ENCODE data around the gene ACBD7.

The ACBD7 gene

GRCh38 chr10:15091418-15091817 lies 2.8 kb upstream of the ACBD7 start:
- no peak for DNase-seq (ENCODE audit: low read depth in 2 of 2)

GRCh38 chr10:15084502-15084922 lies 4.1 kb downstream of the ACBD7 start:
- no peak for DNase-seq (ENCODE audit: low read depth in 2 of 2)

- DNase-seq (ENCODE audit: low read depth in 2 of 2): no peak
Measured at GRCh38 chr10:15083674-15084501, 4.7 kb downstream of the ACBD7 start.

- no peak for DNase-seq (ENCODE audit: low read depth in 2 of 2)
Measured at GRCh38 chr10:15075421-15075820, 13.2 kb downstream of the ACBD7 start.

- no peak for DNase-seq (ENCODE audit: low read depth in 2 of 2)
Measured at GRCh38 chr10:15072358-15072757, 16.2 kb downstream of the ACBD7 start.

- no peak for DNase-seq (ENCODE audit: low read depth in 2 of 2)
Measured at GRCh38 chr10:15069230-15069629, 19.3 kb downstream of the ACBD7 start.

GRCh38 chr10:15068802-15069201 lies 19.8 kb downstream of the ACBD7 start:
- no peak for DNase-seq (ENCODE audit: low read depth in 2 of 2)

GRCh38 chr10:15067154-15067553 lies 21.4 kb downstream of the ACBD7 start:
- DNase-seq (ENCODE audit: low read depth in 2 of 2): no peak

GRCh38 chr10:15060638-15061037 lies 27.9 kb downstream of the ACBD7 start:
- no peak for DNase-seq (ENCODE audit: low read depth in 2 of 2)

- no peak for DNase-seq (ENCODE audit: low read depth in 2 of 2)
Measured at GRCh38 chr10:15059914-15060313, 28.7 kb downstream of the ACBD7 start.

- no peak for DNase-seq (ENCODE audit: low read depth in 2 of 2)
Measured at GRCh38 chr10:15058689-15059088, 29.9 kb downstream of the ACBD7 start.

- no peak for DNase-seq (ENCODE audit: low read depth in 2 of 2)
Measured at GRCh38 chr10:15053061-15053460, 35.5 kb downstream of the ACBD7 start.

GRCh38 chr10:15052121-15052520 lies 36.5 kb downstream of the ACBD7 start:
- no peak for DNase-seq (ENCODE audit: low read depth in 2 of 2)

- no peak for DNase-seq (ENCODE audit: low read depth in 2 of 2)
Measured at GRCh38 chr10:15049533-15049932, 39.0 kb downstream of the ACBD7 start.

- DNase-seq (ENCODE audit: low read depth in 2 of 2): no peak
Measured at GRCh38 chr10:15046626-15047025, 42.0 kb downstream of the ACBD7 start.

- DNase-seq (ENCODE audit: low read depth in 2 of 2): no peak
Measured at GRCh38 chr10:15045380-15045779, 43.2 kb downstream of the ACBD7 start.

- no peak for DNase-seq (ENCODE audit: low read depth in 2 of 2)
Measured at GRCh38 chr10:15043674-15044073, 44.9 kb downstream of the ACBD7 start, which contains the start of gene OLAH. Gene OLAH, plus strand, starts transcription at chr10:15043943. Its CDS starts 3,346 bp downstream, at chr10:15047289.

- DNase-seq (ENCODE audit: low read depth in 2 of 2): no peak
Measured at GRCh38 chr10:15038416-15038815, 50.2 kb downstream of the ACBD7 start.

GRCh38 chr10:15037691-15038090 lies 50.9 kb downstream of the ACBD7 start:
- no peak for DNase-seq (ENCODE audit: low read depth in 2 of 2)

GRCh38 chr10:15035385-15036301 lies 52.9 kb downstream of the ACBD7 start:
- DNase-seq (ENCODE audit: low read depth in 2 of 2): no peak

- no peak for DNase-seq (ENCODE audit: low read depth in 2 of 2)
Measured at GRCh38 chr10:15027741-15028140, 60.8 kb downstream of the ACBD7 start.

All from stimulated activated CD4-positive, alpha-beta T cell treated with anti-CD3 and anti-CD28 coated beads, Interleukin-1b, Interleukin-23, amount 100 ng/mL, for 1 hour (primary cell).